Glomerular endothelial cell (primary cell): ENCODE measurements around the gene STON2. TPM values are rescaled to one million over a fixed set of nuclear protein-coding genes. Genes with fewer than 3 reads are reported as not detected.

ENCODE experiments used
- DNase-seq: peaks from one replicate; pipeline ENCODE4 v3.0.0-alpha.2; 2011; ENCODE audit warnings: low read depth, low spot score; ENCODE audit errors: extremely low read depth
- total RNA-seq: library from RNA; depleted of rRNA; stranded (reverse); fragments of >200 nt; gene quantifications from 2 replicates; pipeline ENCODE4 v1.2.3, GENCODE V29; 2015

Gene STON2
- total RNA-seq, 1 donor from 2014 or later = 6.4 TPM

DNA sequence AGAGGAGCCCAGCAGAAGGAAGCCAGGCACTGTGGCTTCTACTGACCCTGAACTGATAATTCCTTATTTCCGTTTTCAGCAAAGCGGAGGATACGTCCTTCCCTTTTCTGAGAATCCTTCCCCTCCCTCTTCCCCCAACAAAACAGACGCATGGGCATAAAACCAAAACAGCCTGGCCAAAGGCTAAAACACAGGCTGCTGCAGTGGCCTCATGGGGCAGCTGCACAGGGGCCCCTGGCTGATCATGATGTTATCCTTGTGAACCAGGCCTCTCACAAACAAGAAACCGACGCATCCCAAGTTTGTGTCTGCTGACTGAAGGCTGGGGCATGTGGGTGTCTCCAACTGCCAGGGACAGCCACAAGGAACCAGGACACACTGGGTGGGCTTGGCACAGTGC, 23.4 kb upstream of the STON2 start:
- DNase-seq = no peak

DNA sequence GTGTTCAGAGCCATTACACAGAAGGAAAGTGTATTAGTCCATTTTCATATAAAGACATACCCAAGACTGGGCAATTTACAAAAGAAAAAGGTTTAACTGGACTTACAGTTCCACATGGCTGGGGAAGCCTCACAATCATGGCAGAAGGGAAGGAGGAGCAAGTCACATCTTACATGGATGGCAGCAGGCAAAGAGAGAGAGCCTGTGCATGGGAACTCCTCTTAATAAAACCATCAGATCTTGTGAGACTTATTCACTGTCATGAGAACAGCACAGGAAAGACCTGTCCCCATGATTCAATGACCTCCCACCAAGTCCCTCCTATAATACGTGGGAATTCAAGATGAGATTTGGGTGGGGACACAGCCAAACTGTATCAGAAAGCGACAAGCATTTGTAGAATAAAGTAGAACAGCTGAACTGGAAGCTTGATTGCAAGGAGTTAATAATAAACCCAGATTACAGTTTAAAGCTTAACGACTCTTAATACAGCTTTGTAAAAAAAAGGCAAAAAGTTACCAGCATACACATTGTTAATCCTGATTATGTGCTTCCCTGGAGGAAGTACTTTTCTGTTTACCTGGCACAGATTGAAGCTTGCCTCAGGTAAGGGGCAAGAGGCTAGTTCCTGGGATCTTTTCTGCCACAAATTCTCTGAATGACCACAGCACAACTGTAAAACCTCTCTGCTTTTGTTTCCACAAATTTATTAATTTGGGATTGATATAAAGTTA, 18.1 kb upstream of the STON2 start:
- no peak for DNase-seq

DNA sequence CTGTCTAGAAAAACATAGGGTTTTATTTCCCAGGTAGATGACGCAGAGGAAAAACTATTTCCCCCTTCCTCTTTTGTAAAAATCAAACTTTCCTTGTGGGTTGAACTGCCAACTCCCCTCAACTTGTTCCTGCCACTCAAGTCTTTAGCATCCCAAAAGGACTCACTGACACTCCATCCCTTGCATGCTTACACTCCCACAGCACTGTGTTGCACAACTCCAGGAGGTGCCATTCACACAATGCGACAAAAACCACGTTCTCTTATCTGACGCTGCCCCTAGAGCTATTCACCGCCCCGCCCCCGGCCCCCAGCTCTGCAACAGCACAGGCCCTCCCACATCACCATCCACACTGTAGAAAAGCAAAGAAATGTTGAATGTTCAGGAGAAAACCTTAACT, 16.9 kb upstream of the STON2 start:
- DNase-seq = no peak

DNA sequence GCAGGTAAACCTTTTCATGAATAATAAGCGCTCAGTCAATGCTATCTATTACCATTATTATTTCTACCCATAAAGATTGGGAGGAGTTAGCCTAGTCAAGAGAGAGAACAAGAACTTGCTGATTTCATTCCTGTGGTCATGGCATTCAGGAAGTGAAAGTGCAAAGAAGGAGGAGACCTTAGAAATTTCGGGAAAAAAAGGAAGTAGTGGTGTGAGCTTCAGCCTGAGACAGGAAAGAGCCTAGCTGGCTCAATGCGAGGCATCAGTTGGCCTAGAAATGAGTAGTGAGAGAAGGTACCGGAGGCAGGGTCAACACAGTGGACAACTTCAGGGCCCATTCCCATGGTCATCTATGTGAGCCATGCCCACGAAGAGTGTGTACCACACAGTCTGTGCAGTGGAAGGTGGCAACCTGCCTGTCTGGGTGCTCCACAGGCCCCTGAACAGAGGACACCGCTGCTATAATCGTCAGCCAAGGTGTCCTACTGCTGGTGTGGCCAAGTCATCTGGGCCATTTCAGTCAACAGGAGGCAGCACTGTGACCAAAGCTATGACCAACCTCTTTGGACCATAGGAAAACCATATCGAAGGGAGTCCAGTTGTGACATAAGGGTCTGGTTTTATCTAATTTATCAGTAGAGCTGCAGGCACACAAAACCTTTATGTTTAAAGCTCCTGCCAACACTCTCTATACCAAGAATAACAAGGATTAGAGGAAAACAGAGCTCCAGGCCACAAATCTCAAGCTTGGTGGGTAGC, 16.2 kb upstream of the STON2 start:
- DNase-seq = no peak

DNA sequence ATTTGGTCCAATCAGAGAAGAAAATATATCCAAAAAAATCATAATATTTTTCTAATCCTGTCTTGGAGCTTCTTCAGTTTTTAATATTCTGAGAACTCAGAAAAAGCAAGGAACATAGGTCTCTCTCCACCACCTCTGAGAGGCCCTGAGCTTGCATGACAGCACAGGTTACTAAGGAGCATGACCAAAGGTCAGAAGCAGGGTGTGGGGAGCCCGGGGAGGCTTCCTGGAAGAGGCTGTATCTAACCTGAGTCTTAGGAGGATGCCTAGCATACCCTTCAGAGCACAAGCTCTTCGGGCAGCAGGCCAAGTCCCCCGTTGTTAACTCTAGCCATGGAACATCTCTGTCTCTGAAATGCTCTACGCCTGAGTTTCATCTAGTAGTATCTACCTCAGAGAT, 15.7 kb upstream of the STON2 start:
- no peak for DNase-seq

DNA sequence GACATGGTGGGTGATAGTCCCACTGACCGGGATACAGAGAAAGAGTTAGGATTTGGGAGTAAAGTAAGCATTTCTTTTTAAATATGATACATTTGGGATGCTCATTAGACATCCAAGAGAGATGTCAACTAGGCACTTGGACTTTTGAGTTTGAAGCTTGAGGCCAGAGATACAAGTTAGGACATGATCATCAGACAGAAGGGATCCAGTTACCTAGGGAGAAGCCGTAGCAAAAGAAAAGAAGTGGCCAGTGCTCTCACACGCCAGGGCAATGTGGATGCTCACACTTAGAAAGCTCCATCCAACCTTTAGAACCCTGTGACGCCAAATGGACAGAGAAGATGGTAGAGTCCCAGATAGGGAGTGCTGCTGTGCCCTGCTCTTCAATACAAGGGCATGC, 14.0 kb upstream of the STON2 start:
- DNase-seq = no peak

DNA sequence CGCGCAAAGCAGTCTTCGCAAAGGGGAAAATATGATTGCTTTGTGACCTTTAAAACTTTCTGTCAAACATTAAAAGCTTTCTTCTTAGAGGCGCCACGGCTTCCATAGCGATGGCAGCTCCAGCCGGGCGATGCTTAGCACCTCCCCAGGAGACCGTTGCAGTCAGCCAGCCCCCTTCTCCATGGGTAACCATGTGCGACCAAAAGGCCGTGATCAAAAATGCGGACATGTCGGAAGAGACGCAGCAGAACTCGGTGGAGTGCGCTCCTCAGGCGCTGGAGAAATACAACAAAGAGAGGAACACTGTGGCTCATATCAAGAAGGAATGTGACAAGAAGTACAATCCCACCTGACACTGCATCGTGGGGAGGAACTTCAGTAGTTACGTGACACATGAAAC, 12.7 kb upstream of the STON2 start:
- no peak for DNase-seq

DNA sequence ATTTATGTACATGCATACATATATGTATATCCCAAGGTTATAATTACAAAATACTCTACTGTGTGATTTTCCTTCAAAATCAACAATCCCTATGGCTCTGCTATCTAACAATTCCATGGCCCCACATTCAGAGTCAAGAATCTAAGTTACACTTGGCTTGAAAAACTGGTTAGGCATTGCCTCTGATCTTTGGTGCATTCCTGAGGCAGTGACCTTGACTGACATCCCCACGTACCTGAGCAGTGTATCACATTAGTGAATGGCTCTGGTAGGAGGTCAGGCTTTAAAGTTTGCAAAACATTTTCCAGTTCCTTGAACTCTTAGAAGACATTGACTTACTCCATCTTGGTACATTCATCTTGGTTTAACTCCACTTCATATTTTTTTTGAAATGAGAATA, 8.5 kb upstream of the STON2 start:
- DNase-seq = no peak

DNA sequence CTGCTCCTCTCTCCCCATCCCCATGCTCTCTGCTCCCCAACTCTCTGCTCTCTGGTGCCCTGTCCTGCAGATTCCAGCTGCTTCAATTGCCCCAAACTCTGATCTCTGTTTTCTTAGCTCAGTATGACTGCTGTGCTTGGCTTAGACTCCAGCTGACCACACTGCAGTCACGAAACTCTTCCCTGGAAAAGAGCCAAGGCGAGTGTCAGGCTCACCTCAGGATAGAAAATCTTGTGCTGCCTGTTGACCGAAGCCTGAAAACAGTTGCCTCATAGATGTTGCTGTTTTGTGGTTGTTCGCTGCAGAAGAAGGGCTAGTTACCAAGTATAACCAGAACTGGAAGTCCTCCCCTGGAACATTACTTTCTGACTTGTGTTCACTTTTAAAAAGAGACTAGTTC, 6.7 kb upstream of the STON2 start:
- DNase-seq = no peak

DNA sequence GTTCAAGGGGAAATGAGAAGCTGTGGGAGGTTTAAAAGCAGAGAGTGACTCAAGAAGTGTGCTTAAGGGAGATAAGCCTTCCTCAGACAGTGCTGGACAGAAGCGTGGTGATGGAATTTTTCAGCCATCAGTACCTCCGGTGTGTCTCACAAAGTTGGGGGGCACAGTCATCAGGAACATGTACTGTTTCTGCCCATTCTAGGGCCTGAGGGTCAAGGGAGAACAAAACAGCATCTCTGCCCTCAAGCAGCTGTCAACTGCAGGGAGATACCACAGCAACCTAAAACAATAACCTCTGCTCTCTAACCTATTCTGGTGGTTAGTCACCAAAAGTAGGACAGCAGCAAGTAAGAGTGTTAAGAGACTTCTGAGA, 2.0 kb upstream of the STON2 start:
- DNase-seq = no peak

DNA sequence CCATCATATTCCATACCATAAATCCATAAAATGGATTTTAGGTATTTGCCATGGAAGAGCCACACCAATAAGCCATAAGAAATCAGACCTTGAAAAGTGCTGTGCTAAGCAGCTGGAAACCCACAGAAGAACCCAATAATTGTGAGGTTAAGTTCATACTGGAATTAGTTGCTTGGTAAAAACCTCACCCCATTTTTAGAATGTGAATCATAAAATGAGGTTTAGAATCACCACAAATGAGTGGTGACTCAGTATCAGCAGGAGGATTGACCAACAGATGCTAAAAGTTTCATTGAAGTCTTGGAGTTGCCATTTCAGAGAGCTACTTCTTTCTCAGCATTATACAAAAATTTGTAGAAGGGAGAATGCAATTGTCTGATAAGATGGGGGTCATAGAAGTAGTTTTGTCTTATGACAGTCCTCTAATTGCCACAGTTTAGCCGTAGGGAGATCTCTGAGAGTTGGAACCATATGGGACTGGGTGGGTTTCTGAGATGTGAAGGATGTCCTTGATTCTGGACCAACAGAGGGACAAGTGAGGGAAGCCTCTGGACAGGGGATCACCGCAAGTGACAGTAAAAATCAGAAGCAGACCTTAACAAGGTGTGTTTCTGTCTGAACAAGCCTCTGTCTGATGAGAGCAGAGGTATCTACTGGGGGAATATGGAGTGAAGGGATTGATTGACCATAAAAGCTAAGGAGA, 1.4 kb upstream of the STON2 start:
- no peak for DNase-seq

DNA sequence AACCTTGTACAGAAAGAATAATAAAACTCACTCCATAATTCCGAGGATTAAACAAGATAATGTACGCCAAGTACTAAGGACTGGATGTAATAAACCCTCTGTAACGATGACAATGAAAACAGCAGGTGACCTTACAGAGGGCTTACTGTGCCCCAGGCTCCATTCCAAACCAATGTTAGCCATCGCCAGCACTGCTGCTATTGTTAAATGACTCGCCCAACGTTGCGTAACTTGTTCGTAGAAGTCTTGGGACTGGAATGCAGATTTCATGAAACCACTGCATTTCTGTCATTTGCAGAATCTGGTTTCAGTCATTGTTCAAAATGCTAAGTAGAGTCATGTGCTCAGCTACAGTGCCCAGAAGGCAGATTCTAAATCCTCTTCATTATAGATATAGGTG, 728 bp upstream of the STON2 start:
- DNase-seq = no peak

DNA sequence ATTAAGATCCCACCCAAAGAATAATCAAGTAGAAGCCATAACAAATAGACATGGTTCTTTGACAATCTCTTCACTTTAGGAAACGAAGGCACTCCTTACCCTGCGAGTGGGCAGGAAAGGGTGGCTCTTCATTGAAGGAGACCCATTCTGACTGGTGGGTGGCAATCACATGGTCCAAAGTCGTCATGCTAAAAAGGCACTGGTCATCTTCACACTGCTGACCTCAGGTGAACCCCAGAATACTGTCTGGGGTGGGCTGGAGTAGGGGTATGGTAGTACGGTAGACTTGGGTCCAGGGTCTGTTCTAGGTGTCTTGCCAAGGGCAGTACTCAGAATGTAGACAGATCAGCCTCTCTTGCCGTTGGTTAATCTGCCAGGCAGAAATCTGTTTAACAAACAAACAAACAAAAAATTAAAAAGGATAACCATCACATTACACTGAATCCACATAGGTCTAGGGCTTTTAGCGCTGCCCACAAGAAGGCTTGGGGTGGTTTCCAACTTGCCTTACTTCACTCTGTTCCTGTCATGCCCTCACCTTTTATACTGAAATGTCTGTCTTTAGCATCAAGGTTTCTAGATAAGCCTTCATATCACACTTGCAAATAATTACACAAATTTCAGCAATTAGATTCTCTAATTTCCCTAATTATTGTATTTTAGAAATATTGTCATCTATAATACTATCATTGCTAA, 1.8 kb downstream of the STON2 start:
- DNase-seq = no peak

DNA sequence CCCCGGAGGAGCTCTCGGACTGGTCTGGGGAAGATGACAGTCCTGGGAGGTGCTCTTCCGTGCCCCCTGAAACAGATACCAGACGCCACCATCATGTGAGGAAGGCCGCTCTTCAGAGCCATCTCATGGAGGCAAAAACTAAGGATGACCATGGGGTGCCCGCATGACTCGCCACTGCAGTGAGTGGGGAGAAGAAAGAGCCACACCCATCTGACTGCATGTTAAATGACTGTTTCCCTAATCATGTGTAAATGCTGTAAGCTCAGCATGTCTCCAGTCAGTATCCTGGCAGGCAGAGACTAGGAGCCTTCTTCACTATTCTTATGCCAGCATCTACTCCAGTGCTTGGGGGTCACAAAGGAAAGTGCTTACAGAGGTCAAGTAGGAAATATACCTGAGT, 4.0 kb downstream of the STON2 start:
- no peak for DNase-seq

DNA sequence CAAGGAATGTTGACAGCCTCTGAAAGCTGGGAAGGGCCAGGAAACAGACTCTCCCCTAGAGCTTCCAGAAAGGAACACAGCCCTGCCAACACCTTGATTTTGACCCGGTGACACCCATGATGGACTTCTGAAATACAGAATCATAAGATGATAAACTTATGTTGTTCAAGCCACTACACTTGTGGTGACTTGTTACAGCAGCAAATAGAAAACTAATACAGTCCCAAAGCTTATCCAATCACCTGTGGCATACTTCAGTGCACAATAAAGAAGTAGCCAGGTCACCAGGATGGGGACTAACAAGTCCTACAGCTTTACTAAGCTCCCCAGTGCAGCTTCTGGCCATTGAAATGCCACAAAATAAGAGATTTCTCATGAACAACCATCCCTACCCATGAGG, 5.4 kb downstream of the STON2 start:
- DNase-seq = no peak

DNA sequence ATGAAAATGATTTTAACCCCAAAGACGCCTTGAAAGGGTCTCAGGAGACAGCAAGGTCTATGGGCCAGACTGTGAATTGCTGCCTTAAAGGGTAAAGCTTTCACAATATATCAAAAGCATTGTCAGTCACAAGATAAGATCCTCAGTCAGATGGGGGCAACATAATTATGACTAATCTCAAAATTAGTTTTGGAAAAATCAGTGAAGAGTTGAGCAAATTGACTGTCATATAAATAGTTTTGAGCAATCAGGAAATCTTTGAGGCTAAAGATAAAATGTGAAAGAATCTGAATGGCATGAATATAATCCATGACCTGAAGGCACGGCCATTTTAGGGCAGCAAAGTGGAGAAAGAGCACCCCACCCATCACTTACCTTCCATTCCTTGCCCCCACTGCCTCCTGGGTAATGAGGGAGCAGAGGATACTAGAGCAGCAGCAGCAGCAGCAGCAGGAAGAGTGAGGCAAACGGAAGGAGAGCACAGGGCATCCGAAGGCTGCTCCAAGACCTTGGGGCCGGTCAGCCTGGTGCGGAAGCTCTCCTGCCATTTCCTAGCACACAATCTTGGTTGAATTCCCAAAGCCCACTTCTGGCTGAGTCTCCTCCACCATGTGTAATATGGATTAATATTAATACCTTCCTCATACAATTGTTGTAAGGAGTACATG, 7.0 kb downstream of the STON2 start:
- no peak for DNase-seq

DNA sequence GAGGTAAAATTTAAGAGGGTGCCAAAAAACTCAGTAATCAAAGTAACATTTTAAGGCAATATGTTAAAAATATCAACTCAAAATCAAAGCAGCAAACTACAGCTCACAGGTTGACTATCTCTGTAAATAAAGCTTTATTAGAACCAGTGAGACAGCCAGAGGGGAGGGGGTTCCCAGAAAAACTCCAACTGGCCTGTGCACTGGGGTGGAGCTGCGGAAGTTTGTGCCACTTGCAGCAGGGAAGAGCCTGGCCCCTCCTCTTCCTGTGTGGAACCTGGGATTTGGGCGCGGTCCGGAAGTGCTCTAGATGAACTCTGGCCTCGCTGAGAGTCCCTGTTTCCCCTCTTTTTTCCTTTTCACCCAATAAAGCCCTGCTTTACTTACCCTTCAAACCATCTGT, 8.1 kb downstream of the STON2 start:
- DNase-seq = no peak

DNA sequence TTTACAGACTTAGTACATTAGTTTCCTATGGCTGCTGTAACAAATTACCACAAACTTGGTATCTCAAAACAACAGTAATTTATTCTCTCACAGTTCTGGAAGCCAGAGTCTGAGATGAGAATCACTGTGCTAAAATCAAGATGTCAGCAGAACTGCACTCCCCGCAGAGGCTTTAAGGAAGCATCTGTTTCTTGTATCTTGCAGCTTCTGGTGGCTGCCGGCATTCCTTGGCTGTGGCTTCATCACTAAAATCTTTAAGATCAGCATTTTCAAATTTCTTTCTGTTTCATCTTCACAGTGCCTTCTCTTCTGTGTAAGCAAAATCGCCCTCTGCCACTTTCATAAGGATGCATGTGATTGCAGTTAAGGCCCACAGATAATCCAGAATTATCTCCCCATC, 9.4 kb downstream of the STON2 start:
- no peak for DNase-seq

DNA sequence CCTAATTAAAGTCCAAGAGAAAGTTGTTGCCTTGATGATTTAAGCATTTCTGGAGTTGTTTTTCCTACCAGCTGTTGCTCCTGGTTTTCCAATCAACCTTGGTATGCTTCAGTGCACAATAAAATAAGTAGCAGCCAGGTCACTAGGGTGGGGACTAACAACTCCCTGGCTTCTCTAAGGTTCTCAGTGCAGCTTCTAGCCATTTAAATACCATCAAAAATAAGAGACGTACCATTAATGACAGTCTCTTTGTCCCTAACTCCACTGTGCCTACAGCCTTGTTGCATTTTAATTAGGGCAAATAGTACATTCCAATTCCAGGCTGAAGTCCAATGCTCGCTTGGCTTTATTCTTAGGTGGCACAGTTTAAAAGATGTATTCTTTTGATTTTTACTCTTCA, 11.8 kb downstream of the STON2 start:
- no peak for DNase-seq

DNA sequence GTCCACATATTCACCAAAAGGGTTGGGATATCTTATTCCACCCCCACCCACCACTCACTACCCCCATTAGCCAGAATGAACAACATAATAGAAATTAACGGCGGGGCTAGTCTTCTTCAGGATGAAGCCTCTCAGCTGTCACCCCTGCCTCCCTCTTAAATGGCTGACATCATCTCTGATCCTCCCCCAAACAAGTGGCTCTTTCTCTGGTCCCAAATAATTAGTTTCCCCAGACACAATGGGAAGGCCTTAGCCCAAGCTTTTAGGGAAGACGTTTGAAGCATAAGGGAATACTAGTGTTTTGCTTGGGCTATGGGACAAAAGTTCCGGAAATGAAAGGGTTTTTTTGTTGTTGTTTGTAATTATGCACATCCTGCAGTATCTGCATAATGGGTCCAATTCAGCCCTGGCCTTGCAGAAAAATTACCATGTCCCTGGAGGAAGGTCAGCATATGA, 13.8 kb downstream of the STON2 start:
- no peak for DNase-seq

DNA sequence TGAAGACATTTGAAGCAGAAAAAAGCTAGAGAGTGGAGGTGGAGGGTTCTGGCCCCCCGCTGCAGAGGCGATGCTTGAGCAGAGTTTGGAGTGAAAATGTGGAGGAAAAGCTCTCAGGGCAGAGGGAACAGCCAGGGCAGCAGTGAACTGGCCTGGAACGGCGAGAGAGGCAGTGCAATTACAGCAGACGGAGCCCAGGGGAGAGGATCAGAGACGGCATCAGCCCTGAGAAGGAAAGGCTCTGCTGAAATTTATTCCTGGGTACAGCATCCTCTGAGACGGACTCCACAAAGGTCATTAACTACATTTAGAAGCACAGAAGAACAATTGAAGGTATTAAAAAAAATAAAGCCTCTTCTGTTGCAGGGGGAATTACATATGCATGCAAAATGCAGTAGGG, 14.2 kb downstream of the STON2 start:
- DNase-seq = no peak
